Measurements from ENCODE around the gene CCM2.
"Not testable (repeated sequence)": the region's sequence is repeated elsewhere in the genome, so short reads cannot be mapped to it uniquely, and the experiment has no call there.

DNA sequence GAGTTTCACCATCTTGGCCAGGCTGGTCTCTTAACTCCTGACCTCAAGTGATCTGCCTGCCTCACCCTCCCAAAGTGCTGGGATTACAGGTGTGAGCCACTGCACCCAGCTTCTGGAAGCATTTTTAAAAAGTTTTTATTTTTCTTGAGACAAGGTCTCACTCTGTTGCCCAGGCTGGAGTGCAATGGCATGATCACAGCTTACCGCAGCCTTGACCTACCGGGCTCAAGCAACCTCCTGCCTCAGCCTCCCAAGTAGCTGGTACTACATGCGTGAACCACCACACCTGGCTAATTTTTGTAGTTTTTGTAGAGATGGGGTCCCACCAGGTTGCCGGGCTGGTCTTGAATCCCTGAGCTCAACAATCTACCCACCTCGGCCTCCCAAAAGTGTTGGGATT is 34.7 kb downstream of the CCM2 start:
- not testable (repeated sequence) for TF ChIP-seq EZH2 (IDR thresholded peaks at IDR 0.05; ENCODE audit: borderline replicate concordance, low read depth, low read length, severe bottlenecking)
- TF ChIP-seq, protein P1, sequence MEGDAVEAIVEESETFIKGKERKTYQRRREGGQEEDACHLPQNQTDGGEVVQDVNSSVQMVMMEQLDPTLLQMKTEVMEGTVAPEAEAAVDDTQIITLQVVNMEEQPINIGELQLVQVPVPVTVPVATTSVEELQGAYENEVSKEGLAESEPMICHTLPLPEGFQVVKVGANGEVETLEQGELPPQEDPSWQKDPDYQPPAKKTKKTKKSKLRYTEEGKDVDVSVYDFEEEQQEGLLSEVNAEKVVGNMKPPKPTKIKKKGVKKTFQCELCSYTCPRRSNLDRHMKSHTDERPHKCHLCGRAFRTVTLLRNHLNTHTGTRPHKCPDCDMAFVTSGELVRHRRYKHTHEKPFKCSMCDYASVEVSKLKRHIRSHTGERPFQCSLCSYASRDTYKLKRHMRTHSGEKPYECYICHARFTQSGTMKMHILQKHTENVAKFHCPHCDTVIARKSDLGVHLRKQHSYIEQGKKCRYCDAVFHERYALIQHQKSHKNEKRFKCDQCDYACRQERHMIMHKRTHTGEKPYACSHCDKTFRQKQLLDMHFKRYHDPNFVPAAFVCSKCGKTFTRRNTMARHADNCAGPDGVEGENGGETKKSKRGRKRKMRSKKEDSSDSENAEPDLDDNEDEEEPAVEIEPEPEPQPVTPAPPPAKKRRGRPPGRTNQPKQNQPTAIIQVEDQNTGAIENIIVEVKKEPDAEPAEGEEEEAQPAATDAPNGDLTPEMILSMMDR (IDR thresholded peaks at IDR 0.05; ENCODE audit: borderline replicate concordance, extremely low read depth, low read length, poor library complexity, severe bottlenecking), result not testable (repeated sequence)

All from DND-41 (cell line).